HCEC 1CT (cell line): ENCODE measurements around the gene ISX.

Experiments used
- DNase-seq: peaks from one replicate; pipeline ENCODE4 v3.0.0-alpha.2; 2017

ISX gene

GRCh38 chr22:35053060-35053835 lies 12.7 kb upstream of the ISX start:
- no peak for DNase-seq

- DNase-seq = no peak
Measured at GRCh38 chr22:35054064-35054463, 11.9 kb upstream of the ISX start.

GRCh38 chr22:35056486-35056885 lies 9.5 kb upstream of the ISX start:
- DNase-seq = no peak

GRCh38 chr22:35057155-35057554 lies 8.8 kb upstream of the ISX start:
- no peak for DNase-seq

GRCh38 chr22:35059632-35060031 lies 6.3 kb upstream of the ISX start:
- no peak for DNase-seq

GRCh38 chr22:35064664-35065063 lies 1.3 kb upstream of the ISX start:
- no peak for DNase-seq

- DNase-seq = no peak
Measured at GRCh38 chr22:35065183-35065582, 775 bp upstream of the ISX start.

- DNase-seq = no peak
Measured at GRCh38 chr22:35066768-35067167, 810 bp downstream of the ISX start.

- no peak for DNase-seq
Measured at GRCh38 chr22:35069541-35069940, 3.6 kb downstream of the ISX start.

- no peak for DNase-seq
Measured at GRCh38 chr22:35070451-35071093, 4.6 kb downstream of the ISX start.

- DNase-seq = no peak
Measured at GRCh38 chr22:35071784-35072183, 5.8 kb downstream of the ISX start.

GRCh38 chr22:35072925-35073324 lies 7.0 kb downstream of the ISX start:
- DNase-seq = no peak

GRCh38 chr22:35074583-35074982 lies 8.6 kb downstream of the ISX start:
- no peak for DNase-seq

- DNase-seq = no peak
Measured at GRCh38 chr22:35076630-35077029, 10.7 kb downstream of the ISX start.

- DNase-seq = no peak
Measured at GRCh38 chr22:35085621-35086020, 19.7 kb downstream of the ISX start.

GRCh38 chr22:35089139-35089538 lies 23.2 kb downstream of the ISX start:
- DNase-seq = no peak

GRCh38 chr22:35092406-35092805 lies 26.4 kb downstream of the ISX start:
- no peak for DNase-seq

- no peak for DNase-seq
Measured at GRCh38 chr22:35098921-35099320, 33.0 kb downstream of the ISX start.

GRCh38 chr22:35099883-35100282 lies 33.9 kb downstream of the ISX start:
- no peak for DNase-seq

- DNase-seq = no peak
Measured at GRCh38 chr22:35102663-35103062, 36.7 kb downstream of the ISX start.

GRCh38 chr22:35103761-35104160 lies 37.8 kb downstream of the ISX start:
- DNase-seq = no peak

GRCh38 chr22:35104491-35104890 lies 38.5 kb downstream of the ISX start:
- no peak for DNase-seq

GRCh38 chr22:35109616-35110015 lies 43.7 kb downstream of the ISX start:
- DNase-seq = no peak

- no peak for DNase-seq
Measured at GRCh38 chr22:35111244-35111643, 45.3 kb downstream of the ISX start.

- DNase-seq = no peak
Measured at GRCh38 chr22:35113341-35113740, 47.4 kb downstream of the ISX start.
